Measurements from ENCODE around the gene ISL1.

GRCh38 chr5:51388488-51389287, 5.4 kb downstream of the ISL1 start:
- no peak for TF ChIP-seq USF2 (IDR thresholded peaks at IDR 0.05; ENCODE audit: low read depth, low read length)
- TF ChIP-seq BHLHE40 (IDR thresholded peaks at IDR 0.05; ENCODE audit: low read depth, low read length): no peak
- no peak for TF ChIP-seq RAD21 (IDR thresholded peaks at IDR 0.05; ENCODE audit: low read length)
- no peak for TF ChIP-seq POLR2A (IDR thresholded peaks at IDR 0.05; ENCODE audit: low read depth, low read length)
- no peak for TF ChIP-seq CTCF (conservative IDR thresholded peaks at IDR 0.05; ENCODE audit: low read depth, low read length)
- TF ChIP-seq CEBPB (IDR thresholded peaks at IDR 0.05; ENCODE audit: low read depth, low read length): no peak
